HepG2 (cell line): Measurements from ENCODE around the gene SREBF1. TPM values are rescaled to one million over a fixed set of nuclear protein-coding genes. Genes with fewer than 3 reads are reported as not detected.

Source experiments
- ATAC-seq: fragments of 200-7000 bp; cut with Tn5 transposase; 3 replicates; pipeline ENCODE4 v1.9.1; 2020; ENCODE audit warnings: mild to moderate bottlenecking, moderate library complexity
- BruUV-seq: library from RNA; stranded (reverse); fragments of 400-500 nt; replicated peaks from 2 replicates; lab custom pipeline; 2021; lab: Mats Ljungman, UMichigan
- CTCF ChIA-PET: fragments of 300-600 bp; formaldehyde crosslinking; extraction: SDS; loops from one replicate; lab custom pipeline; 2021; ENCODE audit warnings: low total read pairs, inconsistent platforms, low intra/inter-chr PET ratio; lab: Yijun Ruan, JAX
- POLR2A ChIA-PET: fragments of 350-600 bp; sonication (Branson Sonifier 250); formaldehyde crosslinking; loops from one replicate; lab custom pipeline; 2020; ENCODE audit warnings: antibody characterized with exemption, inconsistent platforms; lab: Yijun Ruan, JAX
- DNase-seq: peaks from one replicate; pipeline ENCODE4 v3.0.0-alpha.2; 2015; ENCODE audit warnings: low spot score
- FAIRE-seq: peaks from 3 replicates; lab custom pipeline; 2011; peaks lifted over from hg19 to GRCh38; lab: Jason Lieb, UNC
- H2AFZ ChIP-seq: one replicate; pipeline ENCODE4 v1.6.1; 2011; ENCODE audit warnings: low read length, inconsistent platforms
- H3K27ac ChIP-seq: fragments of 300-600 bp; 3 replicates; pipeline ENCODE4 v1.8.0; 2011; ENCODE audit warnings: mixed run types, mild to moderate bottlenecking, mixed read lengths, low read length, inconsistent platforms; ENCODE audit not compliant: insufficient read depth; ENCODE audit errors: extremely low read length
- H3K27me3 ChIP-seq, 2 experiments: fragments of 200-600 bp in 1 of 2; 2 replicates in 1 of 2; 3 replicates in 1 of 2; pipeline versions ENCODE4 v1.6.0 to v1.8.0; 2011; ENCODE audit warnings: low read length in 2 of 2, mild to moderate bottlenecking in 2 of 2, moderate library complexity in 2 of 2, inconsistent platforms in 1 of 2; ENCODE audit not compliant: insufficient read depth in 2 of 2, control insufficient read depth in 1 of 2
- H3K36me3 ChIP-seq, 2 experiments: fragments of 200-600 bp in 1 of 2; replicated peaks in 1 of 2; 2 replicates in 1 of 2; 3 replicates in 1 of 2; pipeline versions ENCODE4 v1.5.1 to v1.8.0; 2011; ENCODE audit warnings: low read length in 2 of 2, inconsistent platforms in 1 of 2; ENCODE audit not compliant: insufficient read depth in 2 of 2, control insufficient read depth in 1 of 2
- H3K4me1 ChIP-seq: 2 replicates; pipeline ENCODE4 v1.5.1; 2012; ENCODE audit warnings: low read length, inconsistent platforms; ENCODE audit not compliant: insufficient read depth
- H3K4me2 ChIP-seq: 2 replicates; pipeline ENCODE4 v1.6.0; 2011; ENCODE audit warnings: low read depth, low read length, inconsistent platforms
- H3K4me3 ChIP-seq, 3 experiments: fragments of 200-600 bp in 1 of 3; sonication (generic), shearing (Covaris generic) in 1 of 3; replicated peaks in 1 of 3; 2 replicates each; pipeline ENCODE4 v1.5.1; 2011 to 2016; ENCODE audit warnings: low read length in 3 of 3, inconsistent platforms in 2 of 3, low read depth in 2 of 3, mild to moderate bottlenecking in 2 of 3, control low read depth in 1 of 3, mixed read lengths in 1 of 3; ENCODE audit not compliant: insufficient read depth in 1 of 3
- H3K79me2 ChIP-seq: one replicate; pipeline ENCODE4 v1.6.1; 2011; ENCODE audit warnings: low read length, inconsistent platforms; ENCODE audit not compliant: insufficient read depth
- H3K9ac ChIP-seq: 2 replicates; pipeline ENCODE4 v1.6.0; 2011; ENCODE audit warnings: mild to moderate bottlenecking, low read depth, low read length, inconsistent platforms; ENCODE audit not compliant: insufficient read depth
- H3K9me3 ChIP-seq: 2 replicates; pipeline ENCODE4 v1.5.1; 2012; ENCODE audit warnings: mild to moderate bottlenecking, low read length
- H4K20me1 ChIP-seq: 2 replicates; pipeline ENCODE4 v1.6.0; 2011; ENCODE audit warnings: inconsistent platforms, mild to moderate bottlenecking, low read length, moderate library complexity; ENCODE audit not compliant: insufficient read depth
- CBX5 ChIP-seq: sonication (generic); formaldehyde crosslinking; IDR thresholded peaks from 2 replicates; pipeline ENCODE4 v1.4.0; 2020; ENCODE audit warnings: missing genetic modification reagents, borderline replicate concordance
- CHCHD3 ChIP-seq: sonication (generic); formaldehyde crosslinking; IDR thresholded peaks from 2 replicates; pipeline ENCODE4 v1.8.0; 2022; ENCODE audit warnings: mild to moderate bottlenecking, missing genetic modification reagents, moderate library complexity
- ELK4 ChIP-seq: sonication (generic); formaldehyde crosslinking; IDR thresholded peaks from 2 replicates; pipeline ENCODE4 v1.9.0; 2021; ENCODE audit warnings: missing genetic modification reagents, borderline replicate concordance
- FOSL2 ChIP-seq: sonication (generic); formaldehyde crosslinking; IDR thresholded peaks from 2 replicates; pipeline ENCODE4 v1.4.0; 2020; ENCODE audit warnings: missing genetic modification reagents
- FOXA1 ChIP-seq, 2 experiments: fragments of 450-650 bp in 1 of 2; sonication (generic) in 1 of 2; formaldehyde crosslinking in 1 of 2; IDR thresholded peaks; 2 replicates each; pipeline versions ENCODE4 v1.4.0 to v1.6.1; 2016 to 2020; ENCODE audit warnings: missing genetic modification reagents in 1 of 2
- GABPA ChIP-seq, 2 experiments: IDR thresholded peaks; 2 replicates each; pipeline ENCODE4 v1.6.1; 2011 to 2016; ENCODE audit warnings: low read depth in 2 of 2, low read length in 1 of 2, missing biosample characterization in 1 of 2, missing genetic modification characterization in 1 of 2
- SIX1 ChIP-seq: sonication (generic); formaldehyde crosslinking; IDR thresholded peaks from 2 replicates; pipeline ENCODE4 v1.4.0; 2020; ENCODE audit warnings: missing genetic modification reagents, borderline replicate concordance
- SRY ChIP-seq: sonication (generic); formaldehyde crosslinking; IDR thresholded peaks from 2 replicates; pipeline ENCODE4 v1.8.0; 2022; ENCODE audit warnings: mild to moderate bottlenecking, missing genetic modification reagents
- WIZ ChIP-seq: sonication (generic); formaldehyde crosslinking; IDR thresholded peaks from 2 replicates; pipeline ENCODE4 v1.5.1; 2020; ENCODE audit warnings: mild to moderate bottlenecking, missing genetic modification reagents
- ZBTB38 ChIP-seq: sonication (generic); formaldehyde crosslinking; IDR thresholded peaks from 2 replicates; pipeline ENCODE4 v1.5.1; 2020; ENCODE audit warnings: mild to moderate bottlenecking, missing genetic modification reagents
- ZNF329 ChIP-seq: sonication (generic); formaldehyde crosslinking; IDR thresholded peaks from 2 replicates; pipeline ENCODE4 v1.9.0; 2021; ENCODE audit warnings: low read depth, mild to moderate bottlenecking, missing genetic modification reagents
- ZNF552 ChIP-seq: sonication (generic); formaldehyde crosslinking; IDR thresholded peaks from 2 replicates; pipeline ENCODE4 v1.9.0; 2022; ENCODE audit warnings: missing genetic modification reagents, mild to moderate bottlenecking, borderline replicate concordance
- ZNF724P ChIP-seq: sonication (generic); formaldehyde crosslinking; IDR thresholded peaks from 2 replicates; pipeline ENCODE4 v1.8.0; 2022; ENCODE audit warnings: missing genetic modification reagents, borderline replicate concordance
- ZNF776 ChIP-seq: sonication (generic); formaldehyde crosslinking; IDR thresholded peaks from 2 replicates; pipeline ENCODE4 v1.4.0; 2020; ENCODE audit warnings: mild to moderate bottlenecking, missing genetic modification reagents
- ZNF784 ChIP-seq: sonication (generic); formaldehyde crosslinking; IDR thresholded peaks from 2 replicates; pipeline ENCODE4 v1.5.1; 2020; ENCODE audit warnings: missing genetic modification reagents, mild to moderate bottlenecking, borderline replicate concordance
- ZNF883 ChIP-seq: sonication (generic); formaldehyde crosslinking; IDR thresholded peaks from 2 replicates; pipeline ENCODE4 v1.5.1; 2020; ENCODE audit warnings: mild to moderate bottlenecking, missing genetic modification reagents; ENCODE audit errors: not compliant biosample characterization
- ZSCAN5A ChIP-seq: sonication (generic); formaldehyde crosslinking; IDR thresholded peaks from 2 replicates; pipeline ENCODE4 v1.8.0; 2022; ENCODE audit warnings: mild to moderate bottlenecking, missing genetic modification reagents, borderline replicate concordance
- WGBS: methylation state at CpG from one replicate; pipeline ENCODE4 v1.1.6; 2017; ENCODE audit warnings: low lambda C conversion rate; 5-methylcytosine and 5-hydroxymethylcytosine counted together
- in situ Hi-C: cut with HindIII; loops from 2 replicates; pipeline ENCODE4 v1.10.0; 2017; ENCODE audit warnings: low pct_unique_long_range_greater_than_20kb; ENCODE audit not compliant: extremely low pct_ligation_motif_present
- intact Hi-C: fragments of 100-400 bp; cut with micrococcal nuclease; formaldehyde crosslinking; loops from one replicate; pipeline ENCODE4 v1.10.0; 2022; ENCODE audit not compliant: unreplicated experiment
- polyA plus RNA-seq, 8 experiments: library from polyadenylated mRNA; depleted of rRNA in 3 of 8; stranded (reverse) in 7 of 8; unstranded in 1 of 8; fragments of >200 nt; fragmentation: Illumina TruSeq in 4 of 8; extraction: Trizol in 4 of 8; gene quantifications; 2 replicates each; pipeline versions ENCODE4 v1.2.1 to v1.2.3, GENCODE V29; 2011 to 2016; ENCODE audit warnings: low read depth in 4 of 8, missing spikeins in 1 of 8, mixed read lengths in 1 of 8; ENCODE audit not compliant: insufficient read depth in 1 of 8
- total RNA-seq, 5 experiments: library from RNA; depleted of rRNA; stranded (reverse); fragments of >200 nt; fragmentation: Illumina TruSeq; extraction: Trizol; gene quantifications; 2 replicates each; pipeline ENCODE4 v1.2.3, GENCODE V29; 2016; ENCODE audit warnings: low read depth in 1 of 5

Gene SREBF1
- total and polyA plus RNA-seq, 2 of the 13 experiments (the other 11 are each of a cell fraction or from before 2014, with no cell fraction given): 34.3 to 38.0 TPM

GRCh38 chr17:17876959-17877528 lies 40.3 kb upstream of the SREBF1 start:
- CTCF ChIA-PET: no interaction called here

GRCh38 chr17:17874478-17874877 lies 37.7 kb upstream of the SREBF1 start:
- H3K4me3 ChIP-seq: no peak overlapping the region
- no peaks in the 10 kb centered on the region for H3K9me3 ChIP-seq
- H4K20me1 ChIP-seq: no peaks in the 10 kb centered on the region
- ChIA-PET CTCF (no interaction called here), POLR2A (no interaction called here)
- in situ Hi-C loops (no loop called here), intact Hi-C loops (no loop called here)
- ATAC-seq (no peak), DNase-seq (no peak), FAIRE-seq (no peak)
- no TSS peak for BruUV-seq
- H3K79me2 ChIP-seq: no peaks in the 10 kb centered on the region
- no peaks in the 10 kb centered on the region for H3K4me1 ChIP-seq
- no peak overlapping the region for H3K27ac ChIP-seq
- no peak overlapping the region for H3K4me2 ChIP-seq
- WGBS: 40% methylated on average over 1 of the region's 1 CpG
- no peaks in the 10 kb centered on the region for H3K27me3 ChIP-seq
- no peak overlapping the region for H2AFZ ChIP-seq
- H3K36me3 ChIP-seq: peaks cover 0 to 5% of the 10 kb centered on the region in 2 experiments; a peak in 2 of 5 replicates
- no peak overlapping the region for H3K9ac ChIP-seq
- TF ChIP-seq WIZ (CRISPR knock-in tag) (no peak), GABPA (IDR thresholded peaks at IDR 0.05; ENCODE audit: low read depth, low read length) (no peak), GABPA (CRISPR knock-in tag; IDR thresholded peaks at IDR 0.05; ENCODE audit: low read depth) (no peak), ZNF724P (CRISPR knock-in tag) (no peak), ZSCAN5A (CRISPR knock-in tag) (no peak), FOSL2 (CRISPR knock-in tag) (no peak), ZNF776 (CRISPR knock-in tag) (no peak), ZNF552 (CRISPR knock-in tag) (no peak), SIX1 (no peak), SRY (CRISPR knock-in tag) (no peak), ELK4 (CRISPR knock-in tag) (no peak), CBX5 (CRISPR knock-in tag) (no peak)

More at GRCh38 chr17:17876959-17877528, 40.3 kb upstream of the SREBF1 start:
- H4K20me1 ChIP-seq: 0 out of 2 replicates have a peak, but pooled peaks cover 3% of the 10 kb centered on the region
- H3K27me3 ChIP-seq: no peaks in the 10 kb centered on the region
- intact Hi-C loops (no loop called here), in situ Hi-C loops (no loop called here)
- POLR2A ChIA-PET: no interaction called here
- H3K4me3 ChIP-seq: no peak overlapping the region
- ATAC-seq: no peak
- H3K9ac ChIP-seq: no peak overlapping the region
- no peaks in the 10 kb centered on the region for H3K4me1 ChIP-seq
- peaks cover 2 to 5% of the 10 kb centered on the region in 2 experiments; a peak in 2 of 5 replicates for H3K36me3 ChIP-seq
- FAIRE-seq: no peak
- H3K4me2 ChIP-seq: no peak overlapping the region
- no peaks in the 10 kb centered on the region for H3K9me3 ChIP-seq
- no peak for DNase-seq
- TF ChIP-seq ZNF784 (no peak), FOXA1 (IDR thresholded peaks at IDR 0.05) (no peak), FOXA1 (CRISPR knock-in tag; IDR thresholded peaks at IDR 0.05) (no peak), ZNF883 (no peak), CHCHD3 (CRISPR knock-in tag) (no peak), ZBTB38 (CRISPR knock-in tag) (no peak), ZNF329 (no peak)
- BruUV-seq: no TSS peak
- no peaks in the 10 kb centered on the region for H3K79me2 ChIP-seq
- 90% methylated on average over 4 of the region's 6 CpGs for WGBS
- no peak overlapping the region for H2AFZ ChIP-seq
- no peak overlapping the region for H3K27ac ChIP-seq
